GM21619 (cell line): ENCODE results near the gene LNP1.
"Not testable (repeated sequence)": the region's sequence is repeated elsewhere in the genome, so short reads cannot be mapped to it uniquely, and the experiment has no call there.

Source experiments
- ATAC-seq: cut with Tn5 transposase; IDR thresholded peaks from one replicate; pipeline ENCODE4 v1.9.1; 2021; ENCODE audit not compliant: unreplicated experiment

The LNP1 gene

DNA sequence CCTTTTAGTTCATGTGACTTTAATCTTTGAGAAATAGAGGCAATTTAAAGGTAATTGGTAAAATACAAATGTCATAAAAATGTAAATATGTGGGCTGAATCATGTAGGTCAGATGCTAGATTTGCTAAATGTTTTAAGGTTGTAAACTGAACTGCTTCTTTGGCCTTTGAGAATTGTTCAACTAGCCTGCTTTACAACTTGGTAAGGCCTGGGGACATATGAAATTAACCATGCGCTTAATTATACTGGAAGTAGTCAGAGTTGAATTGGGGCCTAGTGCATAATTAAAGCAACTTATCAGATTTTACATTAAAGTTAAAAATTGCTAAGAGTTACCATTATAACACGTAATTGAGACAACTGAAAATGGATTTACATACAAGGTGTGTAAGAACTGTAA lies 70.1 kb downstream of the LNP1 start:
- ATAC-seq = no peak

DNA sequence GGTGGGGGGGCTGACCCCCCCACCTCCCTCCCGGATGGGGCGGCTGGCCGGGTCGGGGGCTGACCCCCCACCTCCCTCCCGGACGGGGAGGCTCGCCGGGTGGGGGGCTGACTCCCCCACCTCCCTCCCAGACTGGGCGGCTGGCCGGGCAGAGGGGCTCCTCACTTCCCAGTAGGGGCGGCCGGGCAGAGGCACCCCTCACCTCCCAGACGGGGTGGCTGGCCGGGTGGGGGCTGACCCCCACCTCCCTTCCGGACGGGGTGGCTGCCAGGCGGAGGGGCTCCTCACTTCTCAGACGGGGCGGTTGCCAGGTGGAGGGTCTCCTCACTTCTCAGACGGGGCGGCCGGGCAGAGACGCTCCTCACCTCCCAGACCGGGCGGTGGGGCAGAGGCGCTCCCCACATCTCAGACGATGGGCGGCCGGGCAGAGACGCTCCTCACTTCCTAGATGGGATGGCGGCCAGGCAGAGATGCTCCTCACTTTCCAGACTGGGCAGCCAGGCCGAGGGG lies 76.6 kb downstream of the LNP1 start:
- ATAC-seq = not testable (repeated sequence)

DNA sequence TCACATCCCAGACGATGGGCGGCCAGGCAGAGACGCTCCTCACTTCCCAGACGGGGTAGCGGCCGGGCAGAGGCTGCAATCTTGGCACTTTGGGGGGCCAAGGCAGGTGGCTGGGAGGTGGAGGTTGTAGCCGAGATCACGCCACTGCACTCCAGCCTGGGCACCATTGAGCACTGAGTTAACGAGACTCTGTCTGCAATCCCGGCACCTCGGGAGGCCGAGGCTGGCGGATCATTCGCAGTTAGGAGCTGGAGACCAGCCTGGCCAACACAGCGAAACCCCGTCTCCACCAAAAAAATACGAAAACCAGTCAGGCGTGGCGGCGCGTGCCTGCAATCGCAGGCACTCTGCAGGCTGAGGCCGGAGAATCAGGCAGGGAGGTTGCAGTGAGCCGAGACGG lies 77.2 kb downstream of the LNP1 start:
- not testable (repeated sequence) for ATAC-seq

DNA sequence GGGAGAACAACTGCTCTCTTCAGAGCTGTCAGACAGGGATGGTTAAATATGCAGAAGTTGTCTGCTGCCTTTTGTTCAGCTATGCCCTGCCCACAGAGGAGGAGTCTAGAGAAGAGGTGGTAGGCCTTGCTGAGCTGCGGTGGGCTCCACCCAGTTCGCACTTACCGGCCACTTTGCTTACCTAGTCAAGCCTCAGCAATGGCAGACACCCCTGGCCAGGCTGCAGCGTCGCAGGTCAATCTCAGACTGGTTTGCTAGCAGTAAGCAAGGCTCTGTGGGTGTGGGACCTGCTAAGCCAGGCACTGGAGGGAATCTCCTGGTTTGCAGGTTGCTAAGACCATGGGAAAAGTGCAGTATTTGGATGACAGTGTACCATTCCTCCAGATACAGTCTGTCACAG lies 78.7 kb downstream of the LNP1 start:
- no peak for ATAC-seq

DNA sequence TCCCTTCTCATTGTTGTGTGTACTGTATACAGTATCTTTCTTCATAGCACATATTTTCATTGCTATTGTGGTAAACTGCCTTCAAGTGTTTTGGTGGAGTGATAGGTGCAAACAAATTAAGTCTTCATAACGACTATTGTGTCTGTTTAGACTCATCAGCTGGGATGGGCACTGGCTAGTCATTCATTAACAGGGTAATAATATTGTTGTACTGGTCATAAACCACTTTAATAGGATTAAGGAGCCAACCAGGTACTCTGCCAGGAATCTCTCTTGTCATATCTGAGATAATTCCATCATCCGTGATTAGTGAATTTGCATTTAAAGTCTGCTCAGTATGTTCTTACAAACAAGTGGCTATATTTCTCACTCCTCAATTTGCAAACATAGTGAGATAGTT lies 80.8 kb downstream of the LNP1 start:
- ATAC-seq = no peak

DNA sequence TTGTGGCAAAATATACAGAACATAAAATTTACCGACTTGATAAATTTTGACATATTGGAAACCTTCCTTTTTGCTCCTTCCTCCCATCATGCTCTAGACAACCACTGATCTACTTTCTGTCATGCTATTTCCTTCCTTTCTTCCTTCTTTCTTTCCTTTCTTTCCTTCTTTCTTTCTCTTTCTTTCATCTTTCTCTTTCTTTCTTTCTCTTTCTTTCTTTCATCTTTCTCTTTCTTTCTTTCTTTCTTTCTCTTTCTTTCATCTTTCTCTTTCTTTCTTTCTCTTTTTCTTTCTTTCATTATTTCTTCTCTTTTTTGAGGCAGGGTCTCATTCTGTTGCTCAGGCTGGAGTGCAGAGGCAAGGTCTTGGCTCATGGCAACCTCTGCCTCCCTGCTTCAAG lies 82.2 kb downstream of the LNP1 start:
- no peak for ATAC-seq

DNA sequence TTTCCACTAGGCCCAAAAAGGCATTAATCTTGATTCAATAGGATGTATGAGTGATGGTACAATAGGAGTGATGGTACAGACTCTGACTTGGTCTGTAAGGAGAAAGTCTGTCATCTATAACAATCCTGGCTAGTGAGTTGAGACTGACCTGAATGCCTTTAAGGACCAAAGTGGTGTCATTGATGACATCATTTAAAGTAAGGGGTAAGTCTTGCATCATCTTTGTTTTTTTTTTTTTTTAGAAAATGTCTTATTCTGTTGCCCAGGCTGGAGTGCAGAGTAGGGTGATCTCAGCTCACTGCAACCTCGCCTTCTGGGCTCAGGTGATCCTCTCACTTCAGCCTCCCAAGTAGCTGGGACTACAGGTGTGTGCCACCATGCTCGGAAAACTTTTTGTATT lies 85.5 kb downstream of the LNP1 start:
- ATAC-seq = no peak

DNA sequence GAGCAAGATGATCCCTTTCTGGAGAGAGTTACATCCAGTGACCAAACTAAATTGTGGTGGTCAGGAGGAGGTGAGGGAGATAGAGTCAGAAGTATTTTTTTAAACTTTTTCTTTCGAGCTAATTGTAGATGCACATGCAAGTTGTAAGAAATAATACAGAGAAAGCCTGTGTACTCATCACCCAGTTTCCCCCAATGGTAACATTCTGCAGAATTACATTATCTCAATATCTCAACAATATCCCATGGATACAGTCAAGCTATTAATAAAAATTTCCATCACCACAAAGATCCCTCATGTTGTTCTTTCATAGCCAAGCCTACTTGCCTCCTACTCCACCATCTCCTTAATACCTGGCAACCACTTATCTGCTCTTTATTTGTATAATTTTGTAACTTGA lies 87.8 kb downstream of the LNP1 start:
- ATAC-seq = no peak

DNA sequence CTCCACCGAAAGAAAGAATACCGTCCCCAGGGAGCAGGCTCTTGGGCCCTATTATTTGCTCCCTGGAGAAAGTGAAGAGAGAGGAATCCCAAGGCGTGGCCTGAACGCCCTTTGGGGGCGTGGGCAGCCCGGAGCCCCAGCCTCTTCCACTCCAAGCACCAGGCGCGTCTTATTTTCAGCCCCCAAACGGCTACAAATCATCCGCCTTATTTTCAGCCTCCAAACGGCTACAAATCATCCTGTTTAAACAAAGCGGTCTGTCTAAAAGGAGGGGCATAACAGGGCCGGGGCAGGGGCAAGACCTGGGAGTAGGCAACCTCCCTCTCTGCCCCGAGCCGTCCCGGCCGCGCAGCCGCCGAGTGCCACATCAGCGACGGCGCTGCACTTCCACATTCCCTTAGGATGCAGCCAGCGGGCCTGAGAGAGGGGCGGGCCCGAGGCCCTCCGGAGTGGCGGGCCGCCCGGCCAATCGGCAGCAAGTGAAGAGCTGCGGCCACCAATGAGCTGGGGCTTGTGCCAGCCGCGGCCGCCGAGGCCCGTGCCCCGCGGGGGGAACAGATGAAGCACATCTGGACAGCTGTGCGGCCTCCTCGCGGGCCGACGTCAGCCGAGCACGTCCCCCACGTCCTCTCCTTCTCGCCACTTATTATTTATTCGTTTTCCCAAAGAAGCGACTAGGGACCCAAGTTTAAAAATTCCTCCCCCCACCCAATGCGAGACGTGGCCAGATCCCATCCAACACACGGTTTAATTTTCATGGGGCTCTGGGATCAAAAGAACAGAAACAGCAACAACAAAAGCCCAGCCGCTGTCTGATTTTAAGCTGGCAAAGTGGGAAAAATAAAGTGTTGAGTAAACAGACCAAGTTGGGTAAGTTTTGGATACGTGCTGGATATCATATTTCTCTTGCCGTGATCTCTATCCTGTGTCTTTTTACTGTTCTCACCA lies 91.0 kb downstream of the LNP1 start, which contains the start of gene TMEM45A:
Gene TMEM45A (plus strand): TSS at position 561 of the 948 bp plus-strand sequence. CDS start 62,593 bp downstream, outside the sequence.
- ATAC-seq = peak; percentile 96

DNA sequence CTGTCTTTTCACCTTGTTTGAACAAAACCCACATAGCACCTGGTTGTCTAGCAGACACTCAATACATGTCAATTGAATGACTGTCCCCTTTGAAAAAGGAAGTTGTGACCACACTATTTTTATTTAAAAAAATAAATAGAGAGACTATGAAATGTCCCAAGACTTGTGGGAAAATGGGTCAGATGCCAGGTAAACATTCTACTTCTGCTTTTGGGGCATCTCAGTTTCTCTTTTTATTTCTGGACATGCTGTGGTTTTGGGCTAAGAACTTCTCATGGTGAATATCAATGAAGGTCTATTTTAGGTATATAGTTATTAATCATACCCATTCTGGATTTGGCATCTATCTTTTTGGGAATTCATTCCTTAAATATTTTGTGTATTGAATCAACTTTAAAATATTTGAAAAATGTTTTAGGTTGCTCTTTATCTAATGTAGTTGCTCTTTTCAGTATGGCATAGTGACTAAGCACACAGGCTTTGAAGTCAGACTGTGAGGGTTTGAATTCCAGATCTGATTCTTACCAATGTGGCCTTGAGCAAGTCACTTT lies 95.4 kb downstream of the LNP1 start:
- peak; percentile 27 for ATAC-seq

DNA sequence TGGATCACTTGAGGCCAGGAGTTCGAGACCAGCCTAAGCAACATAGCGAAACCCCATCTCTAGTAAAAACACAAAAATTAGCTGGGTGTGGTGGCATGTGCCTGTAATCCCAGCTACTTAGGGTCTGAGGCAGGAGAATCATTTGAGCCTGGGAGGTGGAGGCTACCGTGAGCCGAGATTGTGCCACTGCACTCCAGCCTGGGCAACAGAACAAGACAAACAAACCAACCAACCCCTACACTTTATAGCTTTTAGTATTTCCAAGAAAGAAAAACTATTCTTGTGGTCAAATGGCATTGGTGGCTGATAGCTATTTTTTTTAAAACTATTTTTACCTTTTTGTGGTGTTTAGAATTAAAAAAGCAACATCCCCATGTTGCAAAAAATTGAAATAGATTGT lies 98.3 kb downstream of the LNP1 start:
- ATAC-seq = no peak

DNA sequence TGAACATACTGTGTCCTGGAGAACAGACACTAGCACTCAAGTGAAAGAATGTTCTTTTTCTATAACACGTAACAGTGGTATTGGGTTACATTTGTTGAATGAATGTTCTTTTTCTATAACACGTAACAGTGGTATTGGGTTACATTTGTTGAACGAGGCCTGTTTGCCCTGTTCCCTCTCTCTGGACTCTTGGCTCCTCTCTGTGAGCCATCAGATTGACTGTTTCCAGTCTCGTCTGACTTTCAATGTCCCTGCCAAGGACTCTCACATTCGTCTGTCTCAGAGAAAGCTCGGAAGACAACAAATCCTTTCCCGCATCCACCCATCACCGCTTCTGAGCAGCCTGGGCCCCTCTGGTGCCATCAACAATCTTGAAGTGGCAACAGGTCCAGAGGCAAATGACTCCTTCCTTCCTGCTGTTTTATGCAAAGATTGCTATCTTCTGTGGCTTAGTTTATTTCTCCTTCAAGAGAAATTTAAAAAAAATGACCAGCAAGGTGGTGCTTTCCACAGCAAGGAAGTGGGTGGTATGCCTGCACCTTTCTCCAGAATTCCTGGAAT lies 99.1 kb downstream of the LNP1 start:
- no peak for ATAC-seq

DNA sequence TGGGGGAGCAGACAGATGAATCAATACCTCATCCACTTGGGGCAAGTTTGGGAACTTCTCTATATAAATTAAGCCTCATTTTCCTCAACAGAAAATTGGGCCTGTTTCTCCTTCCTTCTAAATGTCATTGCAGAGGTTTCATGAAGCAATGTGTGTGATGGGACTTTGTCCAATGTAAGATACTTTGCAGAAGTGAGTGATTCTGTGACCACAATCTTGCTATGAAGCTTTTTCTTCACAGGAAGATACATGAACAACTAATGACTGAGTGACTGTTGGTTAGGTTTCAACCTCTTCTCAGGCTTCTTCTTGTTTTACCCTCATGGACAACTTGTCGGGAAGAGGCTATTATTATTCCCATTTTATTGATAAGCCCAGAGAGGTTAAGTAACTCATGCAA lies 102.1 kb downstream of the LNP1 start:
- no peak for ATAC-seq
